HepG2 (cell line): ENCODE data around the gene SEC14L5. TPM values are rescaled to one million over a fixed set of nuclear protein-coding genes. Genes with fewer than 3 reads are reported as not detected.

ENCODE experiments used
- MTF2 ChIP-seq: sonication (generic); formaldehyde crosslinking; IDR thresholded peaks from 2 replicates; pipeline ENCODE4 v1.5.0; 2020; ENCODE audit warnings: missing genetic modification reagents, borderline replicate concordance
- ONECUT2 ChIP-seq: sonication (generic); formaldehyde crosslinking; IDR thresholded peaks from 2 replicates; pipeline ENCODE4 v1.4.0; 2020; ENCODE audit warnings: missing genetic modification reagents
- POLR2AphosphoS2 ChIP-seq: IDR thresholded peaks from 2 replicates; pipeline ENCODE4 v1.6.1; 2011; ENCODE audit warnings: low read depth, low read length, improper control_type of control experiment
- TMF1 ChIP-seq: sonication (generic); formaldehyde crosslinking; IDR thresholded peaks from 2 replicates; pipeline ENCODE4 v1.8.1; 2022; ENCODE audit warnings: low read depth, missing genetic modification reagents
- ZBTB4 ChIP-seq: sonication (generic); formaldehyde crosslinking; IDR thresholded peaks from 2 replicates; pipeline ENCODE4 v1.4.0; 2020; ENCODE audit warnings: missing genetic modification reagents, mild to moderate bottlenecking, borderline replicate concordance
- ZFP1 ChIP-seq: IDR thresholded peaks from 2 replicates; pipeline ENCODE4 v1.6.1; 2016
- ZNF644 ChIP-seq: IDR thresholded peaks from 2 replicates; pipeline ENCODE4 v1.6.1; 2016; ENCODE audit warnings: low read depth
- ZNF670 ChIP-seq: sonication (generic); formaldehyde crosslinking; IDR thresholded peaks from 2 replicates; pipeline ENCODE4 v1.8.0; 2022; ENCODE audit warnings: mild to moderate bottlenecking, missing genetic modification reagents, borderline replicate concordance
- ZNF83 ChIP-seq: sonication (generic); formaldehyde crosslinking; IDR thresholded peaks from 2 replicates; pipeline ENCODE4 v1.4.0; 2020; ENCODE audit warnings: missing genetic modification reagents, mild to moderate bottlenecking, borderline replicate concordance
- polyA plus RNA-seq, 8 experiments: library from polyadenylated mRNA; depleted of rRNA in 3 of 8; stranded (reverse) in 7 of 8; unstranded in 1 of 8; fragments of >200 nt; fragmentation: Illumina TruSeq in 4 of 8; extraction: Trizol in 4 of 8; gene quantifications; 2 replicates each; pipeline versions ENCODE4 v1.2.1 to v1.2.3, GENCODE V29; 2011 to 2016; ENCODE audit warnings: low read depth in 4 of 8, missing spikeins in 1 of 8, mixed read lengths in 1 of 8; ENCODE audit not compliant: insufficient read depth in 1 of 8
- total RNA-seq, 5 experiments: library from RNA; depleted of rRNA; stranded (reverse); fragments of >200 nt; fragmentation: Illumina TruSeq; extraction: Trizol; gene quantifications; 2 replicates each; pipeline ENCODE4 v1.2.3, GENCODE V29; 2016; ENCODE audit warnings: low read depth in 1 of 5
- TF ChIP-seq, protein P1 (sequence below): sonication (generic); formaldehyde crosslinking; IDR thresholded peaks from 2 replicates; pipeline ENCODE4 v1.4.0; 2020; ENCODE audit warnings: mild to moderate bottlenecking, missing genetic modification reagents, borderline replicate concordance
- TF ChIP-seq, protein P2 (sequence below): sonication (generic); formaldehyde crosslinking; IDR thresholded peaks from 2 replicates; pipeline ENCODE4 v1.4.0; 2020; ENCODE audit warnings: mild to moderate bottlenecking, missing genetic modification reagents
- TF ChIP-seq, protein P3 (sequence below): sonication (generic); formaldehyde crosslinking; IDR thresholded peaks from 2 replicates; pipeline ENCODE4 v1.5.1; 2020; ENCODE audit warnings: missing genetic modification reagents, mild to moderate bottlenecking, borderline replicate concordance
- TF ChIP-seq, protein P4 (sequence below): IDR thresholded peaks from 2 replicates; pipeline ENCODE4 v1.6.1; 2016; ENCODE audit warnings: low read depth, missing genetic modification reagents, missing compliant biosample characterization
- TF ChIP-seq, protein P5 (sequence below): sonication (generic); formaldehyde crosslinking; IDR thresholded peaks from 2 replicates; pipeline ENCODE4 v1.5.0; 2020; ENCODE audit warnings: missing genetic modification reagents

SEC14L5 gene
- total and polyA plus RNA-seq, 2 of the 13 experiments (the other 11 are each of a cell fraction or from before 2014, with no cell fraction given) = 0.40 to 0.42 TPM

DNA sequence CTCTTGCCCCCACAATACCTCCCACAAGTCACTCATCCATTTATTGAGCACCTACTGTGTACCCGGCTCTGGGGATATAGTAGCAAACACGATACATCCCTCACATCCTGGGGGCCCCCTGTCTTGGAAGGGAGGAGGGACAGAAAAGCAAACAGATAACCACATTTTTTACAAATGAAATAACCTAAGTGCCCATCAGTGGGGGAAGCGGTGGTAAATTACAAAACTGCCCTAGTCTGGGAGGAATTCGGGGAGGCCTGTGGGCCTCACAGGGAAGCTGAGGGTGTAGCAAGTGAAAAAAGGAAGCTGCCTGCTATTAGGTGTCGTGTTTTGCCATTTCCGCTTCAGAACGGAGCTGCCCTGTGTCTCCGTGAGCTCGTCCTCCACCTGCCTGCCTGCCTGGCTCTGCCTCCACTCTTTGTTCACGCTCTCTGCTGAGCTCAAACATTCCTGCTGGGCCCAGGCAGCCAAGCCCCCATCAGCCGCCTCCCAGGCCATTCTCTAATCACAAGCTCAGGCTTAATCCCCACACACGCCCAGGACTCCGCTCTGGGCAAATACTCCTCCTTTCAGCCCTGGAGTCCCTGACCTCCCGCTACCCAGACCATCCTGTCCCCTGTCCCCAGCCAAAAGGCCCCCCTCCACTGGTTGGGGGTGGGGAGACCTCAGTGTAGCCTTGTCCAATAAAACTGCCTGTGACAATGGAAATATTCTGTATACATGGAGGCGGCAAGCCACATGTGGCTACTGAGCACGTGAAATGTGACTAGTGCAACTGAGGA is 10.2 kb upstream of the SEC14L5 start (continued):
- TF ChIP-seq, protein P1, sequence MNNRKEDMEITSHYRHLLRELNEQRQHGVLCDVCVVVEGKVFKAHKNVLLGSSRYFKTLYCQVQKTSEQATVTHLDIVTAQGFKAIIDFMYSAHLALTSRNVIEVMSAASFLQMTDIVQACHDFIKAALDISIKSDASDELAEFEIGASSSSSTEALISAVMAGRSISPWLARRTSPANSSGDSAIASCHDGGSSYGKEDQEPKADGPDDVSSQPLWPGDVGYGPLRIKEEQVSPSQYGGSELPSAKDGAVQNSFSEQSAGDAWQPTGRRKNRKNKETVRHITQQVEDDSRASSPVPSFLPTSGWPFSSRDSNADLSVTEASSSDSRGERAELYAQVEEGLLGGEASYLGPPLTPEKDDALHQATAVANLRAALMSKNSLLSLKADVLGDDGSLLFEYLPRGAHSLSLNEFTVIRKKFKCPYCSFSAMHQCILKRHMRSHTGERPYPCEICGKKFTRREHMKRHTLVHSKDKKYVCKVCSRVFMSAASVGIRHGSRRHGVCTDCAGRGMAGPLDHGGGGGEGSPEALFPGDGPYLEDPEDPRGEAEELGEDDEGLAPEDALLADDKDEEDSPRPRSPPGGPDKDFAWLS (CRISPR knock-in tag) = peak; percentile 83; the same call in 1 of the 2 replicates
- TF ChIP-seq, protein P2, sequence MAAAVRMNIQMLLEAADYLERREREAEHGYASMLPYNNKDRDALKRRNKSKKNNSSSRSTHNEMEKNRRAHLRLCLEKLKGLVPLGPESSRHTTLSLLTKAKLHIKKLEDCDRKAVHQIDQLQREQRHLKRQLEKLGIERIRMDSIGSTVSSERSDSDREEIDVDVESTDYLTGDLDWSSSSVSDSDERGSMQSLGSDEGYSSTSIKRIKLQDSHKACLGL (CRISPR knock-in tag) = no peak
- TF ChIP-seq ZNF644 (CRISPR knock-in tag) = 0 out of 2 replicates have a peak, but pooled peaks have one; percentile 12
- TF ChIP-seq MTF2 (CRISPR knock-in tag) = no peak
- peak; percentile 51; the same call in 1 of the 2 replicates for TF ChIP-seq ZBTB4 (CRISPR knock-in tag)
- 0 out of 2 replicates have a peak, but pooled peaks have one; percentile 45 for TF ChIP-seq ZNF83 (CRISPR knock-in tag)
- TF ChIP-seq POLR2AphosphoS2 = no peak
- TF ChIP-seq ZFP1 = 0 out of 2 replicates have a peak, but pooled peaks have one; percentile 36
- TF ChIP-seq, protein P3, sequence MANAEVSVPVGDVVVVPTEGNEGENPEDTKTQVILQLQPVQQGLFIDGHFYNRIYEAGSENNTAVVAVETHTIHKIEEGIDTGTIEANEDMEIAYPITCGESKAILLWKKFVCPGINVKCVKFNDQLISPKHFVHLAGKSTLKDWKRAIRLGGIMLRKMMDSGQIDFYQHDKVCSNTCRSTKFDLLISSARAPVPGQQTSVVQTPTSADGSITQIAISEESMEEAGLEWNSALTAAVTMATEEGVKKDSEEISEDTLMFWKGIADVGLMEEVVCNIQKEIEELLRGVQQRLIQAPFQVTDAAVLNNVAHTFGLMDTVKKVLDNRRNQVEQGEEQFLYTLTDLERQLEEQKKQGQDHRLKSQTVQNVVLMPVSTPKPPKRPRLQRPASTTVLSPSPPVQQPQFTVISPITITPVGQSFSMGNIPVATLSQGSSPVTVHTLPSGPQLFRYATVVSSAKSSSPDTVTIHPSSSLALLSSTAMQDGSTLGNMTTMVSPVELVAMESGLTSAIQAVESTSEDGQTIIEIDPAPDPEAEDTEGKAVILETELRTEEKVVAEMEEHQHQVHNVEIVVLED (CRISPR knock-in tag) = peak; percentile 31; the same call in 1 of the 2 replicates
- TF ChIP-seq, protein P4, sequence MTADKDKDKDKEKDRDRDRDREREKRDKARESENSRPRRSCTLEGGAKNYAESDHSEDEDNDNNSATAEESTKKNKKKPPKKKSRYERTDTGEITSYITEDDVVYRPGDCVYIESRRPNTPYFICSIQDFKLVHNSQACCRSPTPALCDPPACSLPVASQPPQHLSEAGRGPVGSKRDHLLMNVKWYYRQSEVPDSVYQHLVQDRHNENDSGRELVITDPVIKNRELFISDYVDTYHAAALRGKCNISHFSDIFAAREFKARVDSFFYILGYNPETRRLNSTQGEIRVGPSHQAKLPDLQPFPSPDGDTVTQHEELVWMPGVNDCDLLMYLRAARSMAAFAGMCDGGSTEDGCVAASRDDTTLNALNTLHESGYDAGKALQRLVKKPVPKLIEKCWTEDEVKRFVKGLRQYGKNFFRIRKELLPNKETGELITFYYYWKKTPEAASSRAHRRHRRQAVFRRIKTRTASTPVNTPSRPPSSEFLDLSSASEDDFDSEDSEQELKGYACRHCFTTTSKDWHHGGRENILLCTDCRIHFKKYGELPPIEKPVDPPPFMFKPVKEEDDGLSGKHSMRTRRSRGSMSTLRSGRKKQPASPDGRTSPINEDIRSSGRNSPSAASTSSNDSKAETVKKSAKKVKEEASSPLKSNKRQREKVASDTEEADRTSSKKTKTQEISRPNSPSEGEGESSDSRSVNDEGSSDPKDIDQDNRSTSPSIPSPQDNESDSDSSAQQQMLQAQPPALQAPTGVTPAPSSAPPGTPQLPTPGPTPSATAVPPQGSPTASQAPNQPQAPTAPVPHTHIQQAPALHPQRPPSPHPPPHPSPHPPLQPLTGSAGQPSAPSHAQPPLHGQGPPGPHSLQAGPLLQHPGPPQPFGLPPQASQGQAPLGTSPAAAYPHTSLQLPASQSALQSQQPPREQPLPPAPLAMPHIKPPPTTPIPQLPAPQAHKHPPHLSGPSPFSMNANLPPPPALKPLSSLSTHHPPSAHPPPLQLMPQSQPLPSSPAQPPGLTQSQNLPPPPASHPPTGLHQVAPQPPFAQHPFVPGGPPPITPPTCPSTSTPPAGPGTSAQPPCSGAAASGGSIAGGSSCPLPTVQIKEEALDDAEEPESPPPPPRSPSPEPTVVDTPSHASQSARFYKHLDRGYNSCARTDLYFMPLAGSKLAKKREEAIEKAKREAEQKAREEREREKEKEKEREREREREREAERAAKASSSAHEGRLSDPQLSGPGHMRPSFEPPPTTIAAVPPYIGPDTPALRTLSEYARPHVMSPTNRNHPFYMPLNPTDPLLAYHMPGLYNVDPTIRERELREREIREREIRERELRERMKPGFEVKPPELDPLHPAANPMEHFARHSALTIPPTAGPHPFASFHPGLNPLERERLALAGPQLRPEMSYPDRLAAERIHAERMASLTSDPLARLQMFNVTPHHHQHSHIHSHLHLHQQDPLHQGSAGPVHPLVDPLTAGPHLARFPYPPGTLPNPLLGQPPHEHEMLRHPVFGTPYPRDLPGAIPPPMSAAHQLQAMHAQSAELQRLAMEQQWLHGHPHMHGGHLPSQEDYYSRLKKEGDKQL (CRISPR knock-in tag) = no peak
- no peak for TF ChIP-seq TMF1
- TF ChIP-seq, protein P5, sequence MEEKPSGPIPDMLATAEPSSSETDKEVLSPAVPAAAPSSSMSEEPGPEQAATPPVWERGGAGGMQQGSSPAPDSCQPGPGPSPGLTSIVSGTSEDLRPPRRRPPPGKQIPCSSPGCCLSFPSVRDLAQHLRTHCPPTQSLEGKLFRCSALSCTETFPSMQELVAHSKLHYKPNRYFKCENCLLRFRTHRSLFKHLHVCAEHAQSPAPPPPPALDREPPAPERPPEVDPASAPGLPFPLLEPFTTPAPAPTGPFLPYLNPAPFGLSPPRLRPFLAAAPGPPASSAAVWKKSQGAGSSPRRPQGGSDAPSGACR (CRISPR knock-in tag) = 0 out of 2 replicates have a peak, but pooled peaks have one; percentile 44
- TF ChIP-seq ZNF670 = no peak
- no peak for TF ChIP-seq ONECUT2 (CRISPR knock-in tag)
